K562 (cell line): ENCODE results near the gene CARM1. TPM values are rescaled to one million over a fixed set of nuclear protein-coding genes. Genes with fewer than 3 reads are reported as not detected.

Experiments used
- CBX8 ChIP-seq: fragments of 200-600 bp; sonication (generic); IDR thresholded peaks from 2 replicates; pipeline ENCODE4 v1.6.1; 2012; ENCODE audit warnings: borderline replicate concordance, mixed run types, low read depth, mild to moderate bottlenecking, moderate library complexity, mixed read lengths, low read length, control low read depth, inconsistent platforms; ENCODE audit not compliant: poor library complexity, severe bottlenecking; ENCODE audit errors: extremely low read depth
- E2F8 ChIP-seq: fragments of 450-650 bp; IDR thresholded peaks from 2 replicates; pipeline ENCODE4 v1.7.1; 2018; ENCODE audit warnings: mild to moderate bottlenecking, low read depth; ENCODE audit not compliant: partially characterized antibody
- PHF8 ChIP-seq: fragments of 200-600 bp; sonication (generic); IDR thresholded peaks from 2 replicates; pipeline ENCODE4 v1.6.1; 2012; ENCODE audit warnings: mixed run types, mild to moderate bottlenecking, inconsistent platforms, low read length, moderate library complexity, borderline replicate concordance
- POLR2AphosphoS5 ChIP-seq: IDR thresholded peaks from 2 replicates; pipeline ENCODE4 v1.6.1; 2011; ENCODE audit warnings: mild to moderate bottlenecking, low read depth, low read length, moderate library complexity; ENCODE audit not compliant: control insufficient read depth, insufficient read depth
- RFX7 ChIP-seq: fragments of 250-450 bp; sonication (Bioruptor Pico); IDR thresholded peaks from 2 replicates; pipeline ENCODE4 v1.5.1; 2021; ENCODE audit warnings: mild to moderate bottlenecking
- SMAD4 ChIP-seq: fragments of 250-450 bp; sonication (Bioruptor Pico); conservative IDR thresholded peaks from 2 replicates; pipeline ENCODE4 v1.8.0; 2021; ENCODE audit warnings: inconsistent platforms, mild to moderate bottlenecking, moderate library complexity
- STAG1 ChIP-seq: sonication (generic); formaldehyde crosslinking; IDR thresholded peaks from 2 replicates; pipeline ENCODE4 v1.5.0; 2020; ENCODE audit warnings: missing genetic modification reagents, borderline replicate concordance
- TCF15 ChIP-seq: fragments of 250-450 bp; sonication (Bioruptor Pico); IDR thresholded peaks from 2 replicates; pipeline ENCODE4 v1.8.0; 2022; ENCODE audit warnings: moderate library complexity, mild to moderate bottlenecking, inconsistent platforms
- TFAP4 ChIP-seq: sonication (generic); formaldehyde crosslinking; IDR thresholded peaks from 2 replicates; pipeline ENCODE4 v1.8.0; 2022; ENCODE audit warnings: missing genetic modification reagents, mild to moderate bottlenecking, moderate library complexity, borderline replicate concordance
- THAP7 ChIP-seq: fragments of 250-450 bp; sonication (Bioruptor Pico); IDR thresholded peaks from 2 replicates; pipeline ENCODE4 v1.5.0; 2021
- ZNF316 ChIP-seq: fragments of 450-650 bp; IDR thresholded peaks from 2 replicates; pipeline ENCODE4 v1.6.1; 2016
- ZNF57 ChIP-seq: fragments of 450-650 bp; formaldehyde crosslinking; IDR thresholded peaks from 2 replicates; pipeline ENCODE4 v1.4.0; 2020; ENCODE audit warnings: mild to moderate bottlenecking, moderate library complexity
- ZNF717 ChIP-seq: fragments of 250-450 bp; sonication (Bioruptor Pico); IDR thresholded peaks from 2 replicates; pipeline ENCODE4 v1.5.0; 2021
- ZNF740 ChIP-seq, 3 experiments: fragments of 200-800 bp in 1 of 3; sonication (Bioruptor generic) in 1 of 3; sonication (generic) in 1 of 3; formaldehyde crosslinking in 1 of 3; IDR thresholded peaks; 2 replicates each; pipeline versions ENCODE4 v1.6.1 to v1.8.0; 2016 to 2022; ENCODE audit warnings: mild to moderate bottlenecking in 2 of 3, missing compliant biosample characterization in 2 of 3, missing genetic modification characterization in 2 of 3, missing genetic modification reagents in 1 of 3
- ZNF830 ChIP-seq: fragments of 250-450 bp; sonication (Bioruptor Pico); IDR thresholded peaks from 2 replicates; pipeline ENCODE4 v1.5.0; 2021; ENCODE audit warnings: mild to moderate bottlenecking
- polyA plus RNA-seq, 8 experiments: library from polyadenylated mRNA; depleted of rRNA in 4 of 8; stranded (reverse) in 5 of 8; unstranded in 3 of 8; fragments of >200 nt; fragmentation: Nextera tagmentation in 2 of 8; fragmentation: Illumina TruSeq in 1 of 8; extraction: Ambion mirVana in 2 of 8; extraction: Trizol in 1 of 8; gene quantifications; 2 replicates each; pipeline versions ENCODE4 v1.2.1 to v1.2.3, GENCODE V29; 2011 to 2014; ENCODE audit warnings: inconsistent platforms in 1 of 8, missing spikeins in 1 of 8
- total RNA-seq, 7 experiments: library from RNA; depleted of rRNA in 6 of 7; stranded (reverse); fragments of >200 nt in 6 of 7; fragmentation: Illumina TruSeq in 2 of 7; extraction: Trizol in 2 of 7; gene quantifications; 2 replicates each; pipeline versions ENCODE4 v1.2.1 to v1.2.3, GENCODE V29; 2011 to 2021; ENCODE audit warnings: low replicate concordance in 1 of 7
- TF ChIP-seq, protein P1 (sequence below): IDR thresholded peaks from 2 replicates; pipeline ENCODE4 v1.6.1; 2012; ENCODE audit warnings: low read depth, low read length, improper control_type of control experiment, borderline replicate concordance
- TF ChIP-seq, protein P2 (sequence below): sonication (generic); IDR thresholded peaks from 2 replicates; pipeline ENCODE4 v1.6.1; 2016

Gene CARM1
- total and polyA plus RNA-seq, 9 of the 15 experiments (the other 6 are each of a cell fraction or from before 2014, with no cell fraction given), result 0.36 to 86.0 (median 29.7) TPM

DNA sequence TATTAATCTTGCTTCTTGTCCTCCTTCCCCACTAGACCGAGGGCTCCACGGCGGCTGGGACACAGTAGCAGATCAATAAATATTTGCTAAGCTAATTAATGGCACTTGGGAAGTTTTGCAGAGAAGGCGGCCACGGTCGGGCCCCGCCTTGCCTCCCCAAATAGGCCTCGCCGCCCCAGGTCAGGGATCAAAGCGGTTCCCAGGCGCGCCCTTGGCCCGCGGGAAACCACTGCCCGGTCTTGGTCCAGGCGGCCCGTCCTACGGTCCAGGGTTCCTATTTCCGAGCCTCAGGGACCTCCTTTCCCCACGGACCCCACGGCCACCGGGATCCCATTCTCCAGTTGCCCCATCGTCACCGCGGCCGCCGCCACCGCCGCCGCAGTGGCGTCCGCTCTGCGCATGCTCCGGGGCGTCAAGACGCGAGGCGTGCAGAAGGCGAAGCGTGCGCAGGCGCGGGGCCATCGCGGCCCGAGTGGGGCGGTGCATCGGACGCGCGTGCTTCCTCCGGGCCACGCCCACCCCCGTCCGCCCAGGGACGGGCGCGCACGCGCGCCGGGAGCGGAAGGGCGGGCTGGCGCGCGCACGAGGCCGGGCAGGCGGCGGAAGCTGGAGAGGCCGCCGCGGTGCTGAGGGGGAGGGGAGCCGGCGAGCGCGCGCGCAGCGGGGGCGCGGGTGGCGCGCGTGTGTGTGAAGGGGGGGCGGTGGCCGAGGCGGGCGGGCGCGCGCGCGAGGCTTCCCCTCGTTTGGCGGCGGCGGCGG lies 89.1 kb downstream of the CARM1 start, which contains the start of gene SMARCA4 (continued):
- TF ChIP-seq CBX8 (no peak), ZNF316 (no peak), SMAD4 (CRISPR knock-in tag) (peak; percentile 89), ZNF57 (CRISPR knock-in tag) (no peak), RFX7 (CRISPR knock-in tag) (no peak), ZNF740 (CRISPR knock-in tag; IDR thresholded peaks at IDR 0.05) (peak; percentile 89), ZNF740 (tag; IDR thresholded peaks at IDR 0.05) (0 out of 4 replicates have a peak, but pooled peaks of 1 of the 2 experiments have one; percentile 90), POLR2AphosphoS5 (peak; percentile 58), E2F8 (no peak), THAP7 (CRISPR knock-in tag) (peak; percentile 77; the same call in 1 of the 2 replicates), PHF8 (peak; percentile 89), ZNF830 (no peak), TFAP4 (peak; percentile 55), STAG1 (CRISPR knock-in tag) (no peak), TCF15 (CRISPR knock-in tag) (0 out of 2 replicates have a peak, but pooled peaks have one; percentile 47), ZNF717 (CRISPR knock-in tag) (no peak)
- TF ChIP-seq, protein P1, sequence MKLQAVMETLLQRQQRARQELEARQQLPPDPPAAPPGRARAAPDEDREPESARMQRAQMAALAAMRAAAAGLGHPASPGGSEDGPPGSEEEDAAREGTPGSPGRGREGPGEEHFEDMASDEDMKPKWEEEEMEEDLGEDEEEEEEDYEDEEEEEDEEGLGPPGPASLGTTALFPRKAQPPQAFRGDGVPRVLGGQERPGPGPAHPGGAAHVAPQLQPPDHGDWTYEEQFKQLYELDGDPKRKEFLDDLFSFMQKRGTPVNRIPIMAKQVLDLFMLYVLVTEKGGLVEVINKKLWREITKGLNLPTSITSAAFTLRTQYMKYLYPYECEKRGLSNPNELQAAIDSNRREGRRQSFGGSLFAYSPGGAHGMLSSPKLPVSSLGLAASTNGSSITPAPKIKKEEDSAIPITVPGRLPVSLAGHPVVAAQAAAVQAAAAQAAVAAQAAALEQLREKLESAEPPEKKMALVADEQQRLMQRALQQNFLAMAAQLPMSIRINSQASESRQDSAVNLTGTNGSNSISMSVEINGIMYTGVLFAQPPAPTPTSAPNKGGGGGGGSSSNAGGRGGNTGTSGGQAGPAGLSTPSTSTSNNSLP, result no peak
- TF ChIP-seq, protein P2, sequence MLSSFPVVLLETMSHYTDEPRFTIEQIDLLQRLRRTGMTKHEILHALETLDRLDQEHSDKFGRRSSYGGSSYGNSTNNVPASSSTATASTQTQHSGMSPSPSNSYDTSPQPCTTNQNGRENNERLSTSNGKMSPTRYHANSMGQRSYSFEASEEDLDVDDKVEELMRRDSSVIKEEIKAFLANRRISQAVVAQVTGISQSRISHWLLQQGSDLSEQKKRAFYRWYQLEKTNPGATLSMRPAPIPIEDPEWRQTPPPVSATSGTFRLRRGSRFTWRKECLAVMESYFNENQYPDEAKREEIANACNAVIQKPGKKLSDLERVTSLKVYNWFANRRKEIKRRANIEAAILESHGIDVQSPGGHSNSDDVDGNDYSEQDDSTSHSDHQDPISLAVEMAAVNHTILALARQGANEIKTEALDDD, result no peak
